Gastroesophageal sphincter (tissue), 4 donors: ENCODE results near the gene OR10A5. TPM values are rescaled to one million over a fixed set of nuclear protein-coding genes. Genes with fewer than 3 reads are reported as not detected.
"Not testable (repeated sequence)": the region's sequence is repeated elsewhere in the genome, so short reads cannot be mapped to it uniquely, and the experiment has no call there.

Source experiments
- ATAC-seq: fragments of 150-250 bp; one replicate; pipeline ENCODE4 v1.9.1; 2016; ENCODE audit warnings: mild to moderate bottlenecking, moderate library complexity
- H3K27ac ChIP-seq, 4 donors: fragments of 200-600 bp; sonication (generic) in 3 of 4; 1 replicate in 3 of 4; 2 replicates in 1 of 4; pipeline ENCODE4 v1.5.1; 2016 to 2019
- H3K27me3 ChIP-seq: fragments of 200-600 bp; sonication (generic); one replicate; pipeline ENCODE4 v1.5.1; 2019
- H3K36me3 ChIP-seq, 2 donors: fragments of 200-600 bp; sonication (generic); one replicate each; pipeline ENCODE4 v1.5.1; 2019; ENCODE audit warnings: control low read depth in 1 of 2
- H3K4me1 ChIP-seq, 3 donors: fragments of 200-600 bp; sonication (generic); 1 replicate in 2 of 3; 2 replicates in 1 of 3; pipeline ENCODE4 v1.5.1; 2016 to 2019; ENCODE audit warnings: control low read depth in 2 of 3
- H3K4me3 ChIP-seq, 2 donors: fragments of 200-600 bp; sonication (generic); one replicate each; pipeline ENCODE4 v1.5.1; 2019; ENCODE audit warnings: mild to moderate bottlenecking in 1 of 2, moderate library complexity in 1 of 2
- H3K9me3 ChIP-seq, 3 donors: fragments of 200-600 bp; sonication (generic); one replicate each; pipeline ENCODE4 v1.5.1; 2017 to 2019; ENCODE audit warnings: control low read depth in 2 of 3
- EP300 ChIP-seq: sonication (generic); formaldehyde crosslinking; IDR thresholded peaks from one replicate; pipeline ENCODE4 v1.6.1; 2017; ENCODE audit warnings: antibody characterized with exemption, mild to moderate bottlenecking
- POLR2A ChIP-seq, 2 donors: fragments of 450-650 bp; IDR thresholded peaks; one replicate each; pipeline ENCODE4 v1.6.1; 2017; ENCODE audit warnings: antibody characterized with exemption in 2 of 2, mild to moderate bottlenecking in 2 of 2, moderate library complexity in 1 of 2
- POLR2AphosphoS5 ChIP-seq: sonication (generic); formaldehyde crosslinking; IDR thresholded peaks from one replicate; pipeline ENCODE4 v1.6.1; 2017; ENCODE audit warnings: antibody characterized with exemption
- WGBS, 2 donors: methylation state at CpG; one replicate each; pipeline ENCODE4 v1.1.5; 2018; ENCODE audit warnings: low coverage in 1 of 2; 5-methylcytosine and 5-hydroxymethylcytosine counted together
- total RNA-seq, 4 donors: library from RNA; depleted of rRNA; stranded (reverse); fragments of >200 nt; gene quantifications; one replicate each; pipeline ENCODE4 v1.1.0, GENCODE V29; 2016
- TF ChIP-seq, protein P1 (sequence below), 4 experiments: fragments of 200-600 bp in 2 of 4; fragments of 450-650 bp in 2 of 4; sonication (generic) in 1 of 4; IDR thresholded peaks; one replicate each; pipeline ENCODE4 v1.5.1; 2017 to 2019; ENCODE audit warnings: antibody characterized with exemption in 4 of 4, mild to moderate bottlenecking in 2 of 4, moderate library complexity in 2 of 4

Gene OR10A5
- total RNA-seq, 4 donors from 2014 or later: not detected

DNA sequence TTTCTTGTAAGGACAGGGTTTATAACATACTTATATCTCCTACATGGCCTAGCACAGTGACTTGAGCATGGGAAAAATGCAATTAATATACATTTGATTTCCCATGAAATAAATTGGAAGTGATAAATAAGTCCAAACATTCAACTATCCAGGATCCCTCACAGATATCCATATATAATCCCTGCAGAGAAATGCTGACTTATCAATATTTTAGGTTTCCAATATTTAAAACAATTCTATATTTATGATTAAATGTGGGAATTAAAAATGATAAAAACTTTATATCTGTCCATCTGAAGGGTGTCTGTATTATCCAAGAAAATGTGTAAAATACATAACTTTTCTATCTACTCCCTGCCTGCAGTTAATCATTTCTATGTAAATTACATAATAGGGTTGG lies 37.3 kb downstream of the OR10A5 start:
- H3K27me3 ChIP-seq: no peaks in the 10 kb centered on the region
- ATAC-seq: no peak
- TF ChIP-seq POLR2A (IDR thresholded peaks at IDR 0.05) (no peak), EP300 (no peak)
- TF ChIP-seq, protein P1, sequence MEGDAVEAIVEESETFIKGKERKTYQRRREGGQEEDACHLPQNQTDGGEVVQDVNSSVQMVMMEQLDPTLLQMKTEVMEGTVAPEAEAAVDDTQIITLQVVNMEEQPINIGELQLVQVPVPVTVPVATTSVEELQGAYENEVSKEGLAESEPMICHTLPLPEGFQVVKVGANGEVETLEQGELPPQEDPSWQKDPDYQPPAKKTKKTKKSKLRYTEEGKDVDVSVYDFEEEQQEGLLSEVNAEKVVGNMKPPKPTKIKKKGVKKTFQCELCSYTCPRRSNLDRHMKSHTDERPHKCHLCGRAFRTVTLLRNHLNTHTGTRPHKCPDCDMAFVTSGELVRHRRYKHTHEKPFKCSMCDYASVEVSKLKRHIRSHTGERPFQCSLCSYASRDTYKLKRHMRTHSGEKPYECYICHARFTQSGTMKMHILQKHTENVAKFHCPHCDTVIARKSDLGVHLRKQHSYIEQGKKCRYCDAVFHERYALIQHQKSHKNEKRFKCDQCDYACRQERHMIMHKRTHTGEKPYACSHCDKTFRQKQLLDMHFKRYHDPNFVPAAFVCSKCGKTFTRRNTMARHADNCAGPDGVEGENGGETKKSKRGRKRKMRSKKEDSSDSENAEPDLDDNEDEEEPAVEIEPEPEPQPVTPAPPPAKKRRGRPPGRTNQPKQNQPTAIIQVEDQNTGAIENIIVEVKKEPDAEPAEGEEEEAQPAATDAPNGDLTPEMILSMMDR (IDR thresholded peaks at IDR 0.05): no peak

DNA sequence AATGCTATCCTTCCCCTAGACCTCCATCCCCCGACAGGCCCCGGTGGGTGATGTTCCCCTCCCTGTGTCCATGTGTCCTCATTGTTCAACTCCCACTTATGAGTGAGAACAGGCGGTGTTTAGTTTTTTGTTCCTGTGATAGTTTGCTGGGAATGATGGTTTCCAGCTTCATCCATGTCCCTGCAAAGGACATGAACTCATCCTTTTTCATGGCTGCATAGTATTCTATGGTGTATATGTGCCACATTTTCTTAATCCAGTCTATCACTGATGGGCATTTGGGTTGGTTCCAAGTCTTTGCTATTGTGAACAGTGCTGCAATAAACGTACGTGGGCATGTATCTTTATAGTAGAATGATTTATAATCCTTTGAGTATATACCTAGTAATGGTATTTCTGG lies 42.2 kb downstream of the OR10A5 start:
- H3K4me3 ChIP-seq, ATAC-seq, H3K9me3 ChIP-seq, H3K36me3 ChIP-seq, H3K27me3 ChIP-seq, H3K4me1 ChIP-seq, H3K27ac ChIP-seq: not testable (repeated sequence)
- WGBS, 2 donors: 95 to 98% methylated on average over 2 to 5 of the region's 5 CpGs

More for the DNA sequence above, 37.3 kb downstream of the OR10A5 start:
- Histone ChIP-seq H3K27ac (no peak overlapping the region), H3K4me1 (no peaks in the 10 kb centered on the region), H3K4me3 (no peak overlapping the region), H3K36me3 (no peaks in the 10 kb centered on the region), H3K9me3 (peaks cover 0 to 3% (median 0%) of the 10 kb centered on the region in 3 donors)

DNA sequence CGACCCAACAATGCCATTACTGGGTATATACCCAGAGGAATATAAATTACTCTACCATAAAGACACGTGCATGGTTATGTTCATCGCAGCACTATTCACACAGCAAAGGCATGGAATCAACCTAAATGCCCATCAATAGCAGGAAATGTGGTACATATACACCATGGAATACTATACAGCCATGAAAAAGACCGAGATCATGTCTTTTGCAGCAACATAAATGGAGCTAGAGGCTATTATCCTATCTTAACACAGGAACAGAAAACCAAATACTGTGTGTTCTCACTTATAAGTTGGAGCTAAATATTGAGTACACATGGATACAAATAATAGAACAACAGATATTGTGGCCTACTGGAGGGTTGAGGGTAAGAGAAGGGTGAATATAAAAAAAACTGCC lies 43.3 kb downstream of the OR10A5 start:
- Histone ChIP-seq H3K9me3 (peaks cover 0 to 4% (median 0%) of the 10 kb centered on the region in 3 donors), H3K27ac (no peak overlapping the region), H3K4me3 (no peak overlapping the region), H3K36me3 (no peaks in the 10 kb centered on the region), H3K27me3 (no peaks in the 10 kb centered on the region), H3K4me1 (no peaks in the 10 kb centered on the region)
- TF ChIP-seq, protein P1 (IDR thresholded peaks at IDR 0.05): no peak
- TF ChIP-seq POLR2AphosphoS5 (no peak), EP300 (no peak), POLR2A (IDR thresholded peaks at IDR 0.05) (no peak)
- 60 to 87% methylated on average over 3 to 4 of the region's 4 CpGs for WGBS, 2 donors
- ATAC-seq: no peak

DNA sequence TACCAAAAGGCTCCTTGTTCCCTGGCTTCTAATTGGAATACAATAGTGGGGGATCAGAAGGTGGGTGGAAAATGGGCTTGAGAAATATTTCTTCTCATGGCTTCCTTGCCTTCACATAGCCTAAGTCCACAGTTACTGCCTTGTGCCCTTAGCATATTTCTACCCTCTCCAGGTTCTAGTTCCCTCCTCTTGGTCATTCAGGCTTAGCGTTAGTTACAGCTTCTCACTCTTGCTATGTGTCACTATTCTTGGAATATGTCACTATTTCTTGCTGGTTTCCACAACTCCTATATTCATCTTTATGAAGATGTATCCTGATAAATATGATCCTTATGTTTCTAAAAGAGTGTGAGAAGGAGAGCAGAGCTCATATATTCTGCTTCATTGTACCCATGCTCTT lies 44.4 kb downstream of the OR10A5 start:
- no peak for TF ChIP-seq EP300
- no peak for TF ChIP-seq POLR2A (IDR thresholded peaks at IDR 0.05)
- TF ChIP-seq, protein P1 (IDR thresholded peaks at IDR 0.05): no peak
- no peak for TF ChIP-seq POLR2AphosphoS5
- H3K27ac ChIP-seq: no peak overlapping the region
- WGBS, 2 donors: 91% methylated on average over 1 of the region's 1 CpG; no CpG with 5 or more reads in 1 of the 2 donors
- H3K36me3 ChIP-seq: no peaks in the 10 kb centered on the region
- ATAC-seq: no peak
- no peaks in the 10 kb centered on the region for H3K4me1 ChIP-seq
- no peaks in the 10 kb centered on the region for H3K27me3 ChIP-seq
- peaks cover 0 to 4% (median 0%) of the 10 kb centered on the region in 3 donors for H3K9me3 ChIP-seq
- H3K4me3 ChIP-seq: no peak overlapping the region

DNA sequence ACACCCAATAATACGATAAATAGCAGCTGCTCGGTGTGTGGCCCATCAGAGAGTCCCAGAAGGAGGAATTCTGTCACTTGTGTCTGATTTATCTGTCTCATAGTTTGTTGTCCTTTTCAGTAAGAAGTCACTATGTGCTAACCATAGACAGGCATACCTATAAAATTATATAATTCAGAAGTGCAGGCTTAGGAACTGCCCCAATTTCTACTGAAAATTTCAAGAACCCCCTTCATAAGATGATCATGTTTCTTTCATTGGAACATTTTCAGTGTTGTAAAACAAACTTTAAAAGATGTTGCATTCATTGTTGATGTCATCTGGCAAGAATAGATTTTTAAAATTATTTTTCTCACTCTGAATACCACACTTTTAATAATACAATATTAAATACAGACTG lies 46.9 kb downstream of the OR10A5 start, which contains the start of gene OR2D2:
Gene OR2D2, minus strand, starts transcription at position 101 of the 400 bp plus-strand sequence. Its CDS starts 0 bp downstream, at position 101.
- ATAC-seq: no peak
- TF ChIP-seq POLR2A (IDR thresholded peaks at IDR 0.05) (no peak), POLR2AphosphoS5 (no peak), EP300 (no peak)
- TF ChIP-seq, protein P1 (IDR thresholded peaks at IDR 0.05): no peak
- Histone ChIP-seq H3K4me3 (no peak within 1 kb of the TSS), H3K4me1 (no peaks in the 10 kb centered on the region), H3K27ac (no peak within 1 kb of the TSS), H3K27me3 (no peaks in the 10 kb centered on the region), H3K9me3 (peaks cover 0 to 4% (median 0%) of the 10 kb centered on the region in 3 donors), H3K36me3 (no peaks in the 10 kb centered on the region)
- 71 to 74% methylated on average over 2 of the region's 2 CpGs for WGBS, 2 donors

DNA sequence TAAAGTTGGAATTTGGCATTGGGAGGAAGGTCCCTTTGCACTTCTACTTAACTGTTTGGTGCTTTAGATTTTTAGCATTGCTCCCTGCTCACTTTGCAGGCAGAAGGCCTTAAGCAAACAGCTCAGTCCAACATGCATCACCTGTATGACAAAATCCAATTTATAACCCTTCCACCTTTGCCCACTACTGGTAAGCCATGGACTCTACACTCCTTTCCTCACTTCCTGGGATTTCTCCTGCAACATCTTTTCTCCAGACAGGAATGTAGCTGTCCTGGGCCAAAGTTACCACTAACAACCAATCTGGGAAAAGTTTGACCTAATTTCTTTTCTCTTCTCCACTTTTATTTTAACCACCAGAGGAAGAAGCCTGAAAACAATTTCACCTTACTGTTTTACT lies 48.6 kb downstream of the OR10A5 start:
- no peak for ATAC-seq
- H3K4me1 ChIP-seq: no peaks in the 10 kb centered on the region
- H3K36me3 ChIP-seq: no peaks in the 10 kb centered on the region
- no peaks in the 10 kb centered on the region for H3K9me3 ChIP-seq
- H3K4me3 ChIP-seq: no peak overlapping the region
- H3K27ac ChIP-seq: no peak overlapping the region
- TF ChIP-seq POLR2A (IDR thresholded peaks at IDR 0.05) (no peak), POLR2AphosphoS5 (no peak), EP300 (no peak)
- TF ChIP-seq, protein P1 (IDR thresholded peaks at IDR 0.05): no peak
- H3K27me3 ChIP-seq: no peaks in the 10 kb centered on the region
